Ovary (tissue), 9 donors: ENCODE measurements around the gene BTBD19. TPM values are rescaled to one million over a fixed set of nuclear protein-coding genes. Genes with fewer than 3 reads are reported as not detected.

Source experiments
- DNase-seq, 5 donors: peaks; one replicate each; pipeline ENCODE4 v3.0.0-alpha.2; 2019 to 2020
- H3K27ac ChIP-seq, 2 donors: fragments of 200-600 bp; one replicate each; pipeline versions ENCODE4 v1.5.1 to v1.8.0; 2019 to 2022
- H3K27me3 ChIP-seq: fragments of 200-600 bp; one replicate; pipeline ENCODE4 v1.8.0; 2022
- H3K36me3 ChIP-seq: fragments of 200-600 bp; sonication (generic); one replicate; pipeline ENCODE4 v1.5.1; 2019
- H3K4me1 ChIP-seq: one replicate; pipeline ENCODE4 v1.8.1; 2013; ENCODE audit warnings: mild to moderate bottlenecking, moderate library complexity; ENCODE audit not compliant: insufficient read depth
- H3K4me3 ChIP-seq: fragments of 200-600 bp; sonication (generic); one replicate; pipeline ENCODE4 v1.5.1; 2017
- H3K9me3 ChIP-seq, 2 donors: fragments of 200-600 bp in 1 of 2; sonication (generic) in 1 of 2; one replicate each; pipeline versions ENCODE4 v1.5.1 to v1.8.1; 2013 to 2019; ENCODE audit warnings: mild to moderate bottlenecking in 1 of 2, moderate library complexity in 1 of 2
- CTCF ChIP-seq, 3 donors: fragments of 450-650 bp in 2 of 3; fragments of 200-600 bp in 1 of 3; IDR thresholded peaks; one replicate each; pipeline versions ENCODE4 v1.5.1 to v1.8.0; 2016 to 2022; ENCODE audit warnings: antibody characterized with exemption in 3 of 3, mild to moderate bottlenecking in 1 of 3
- EP300 ChIP-seq: sonication (generic); formaldehyde crosslinking; IDR thresholded peaks from one replicate; pipeline ENCODE4 v1.6.1; 2017; ENCODE audit warnings: antibody characterized with exemption
- POLR2A ChIP-seq: fragments of 450-650 bp; IDR thresholded peaks from one replicate; pipeline ENCODE4 v1.6.1; 2017; ENCODE audit warnings: antibody characterized with exemption, mild to moderate bottlenecking, moderate library complexity
- WGBS, 3 donors: extraction: QIAGEN DNeasy Blood & Tissue Kit in 1 of 3; methylation state at CpG; one replicate each; pipeline versions ENCODE4 v1.1.5 to v1.1.7; 2013 to 2017; 5-methylcytosine and 5-hydroxymethylcytosine counted together
- intact Hi-C, 4 donors: fragments of 100-400 bp; cut with DNase I; formaldehyde crosslinking; loops; one replicate each; pipeline versions ENCODE4 v1.11.0 to v1.15.1; 2022 to 2023
- polyA plus RNA-seq, 2 donors: library from polyadenylated mRNA; stranded (reverse); fragments of 200-250 nt in 1 of 2; fragments of 350-450 nt in 1 of 2; fragmentation: Illumina TruSeq in 1 of 2; extraction: RNeasy Lipid Tissue Mini Kit (QIAGEN cat#74804) in 1 of 2; gene quantifications; one replicate each; pipeline ENCODE4 v1.2.3, GENCODE V29; 2013 to 2014
- total RNA-seq, 7 donors: library from RNA; depleted of rRNA in 2 of 7; stranded (reverse); fragments of >200 nt in 2 of 7; fragmentation: NEBNext Ultra II Directional in 3 of 7; extraction: Animal tissue kit (Norgen Biotek cat#: 25700) in 3 of 7; gene quantifications; one replicate each; pipeline versions ENCODE4 v1.1.0 to v1.2.4, GENCODE V29; 2016 to 2023
- donor health status: DM: no; HTN: no; CAD: no; lungs with moderate emphysema.
- donor health status: DM: no; HTN: no; CAD: no.
- donor health status: Bipolar disorder and iron deficiency.
- donor health status: DM: yes; HTN: yes; CAD: no.
- donor health status: DM: no; HTN: no; CAD: no.
- donor health status: DM: yes; HTN: yes; CAD: no.

BTBD19 gene
- total and polyA plus RNA-seq, 9 donors, result 7.1 to 24.3 (median 15.0) TPM

- Histone ChIP-seq H3K4me1 (peaks cover 5% of the 10 kb centered on the region), H3K9me3 (no peaks in the 10 kb centered on the region), H3K27ac (peak overlapping the region; percentile 36 to 55), H3K27me3 (no peaks in the 10 kb centered on the region), H3K36me3 (no peaks in the 10 kb centered on the region), H3K4me3 (peak overlapping the region; percentile 54)
- intact Hi-C loops, result loop anchor here in 3 of 4 donors (5.0 to 10.0 kb wide), 5 partner anchors 38 to 518 kb away; partner anchors contain the start of genes HECTD3 (in 1 of the 3), KIF2C (in 1 of the 3), RNU5D-1 (in 1 of the 3) and UROD (in 1 of the 3)
- DNase-seq, result peak in 4 of 5 donors; percentile 47 to 71 (median 59)
- TF ChIP-seq POLR2A (no peak), EP300 (no peak), CTCF (IDR thresholded peaks at IDR 0.05) (no peak)
- WGBS, 3 donors, result 5 to 8% (median 7%) methylated on average over 43 to 71 of the region's 71 CpGs
Observed at GRCh38 chr1:44784094-44785028, 24.0 kb upstream of the BTBD19 start.

GRCh38 chr1:44785029-44785380 lies 23.3 kb upstream of the BTBD19 start:
- WGBS, 3 donors, result 73 to 87% (median 76%) methylated on average over 5 to 6 of the region's 6 CpGs
- no peak overlapping the region for H3K27ac ChIP-seq
- DNase-seq, result peak in 2 of 5 donors; percentile 47 to 54
- H3K27me3 ChIP-seq, result no peaks in the 10 kb centered on the region
- peaks cover 5% of the 10 kb centered on the region for H3K4me1 ChIP-seq
- intact Hi-C loops, result loop anchor here in 3 of 4 donors (5.0 to 10.0 kb wide), 5 partner anchors 37 to 517 kb away; partner anchors contain the start of genes HECTD3 (in 1 of the 3), KIF2C (in 1 of the 3), RNU5D-1 (in 1 of the 3) and UROD (in 1 of the 3)
- no peaks in the 10 kb centered on the region for H3K9me3 ChIP-seq
- no peak overlapping the region for H3K4me3 ChIP-seq
- TF ChIP-seq POLR2A, result no peak
- TF ChIP-seq CTCF (IDR thresholded peaks at IDR 0.05), result no peak
- TF ChIP-seq EP300, result no peak
- H3K36me3 ChIP-seq, result no peaks in the 10 kb centered on the region

GRCh38 chr1:44785501-44786137 lies 22.7 kb upstream of the BTBD19 start:
- H3K27ac ChIP-seq, result peak overlapping the region; percentile 66 to 80
- intact Hi-C loops, result loop anchor here in 3 of 4 donors (5.0 to 10.0 kb wide), 5 partner anchors 37 to 517 kb away; partner anchors contain the start of genes HECTD3 (in 1 of the 3), KIF2C (in 1 of the 3), RNU5D-1 (in 1 of the 3) and UROD (in 1 of the 3)
- no peaks in the 10 kb centered on the region for H3K36me3 ChIP-seq
- H3K4me1 ChIP-seq, result peaks cover 5% of the 10 kb centered on the region
- TF ChIP-seq CTCF (IDR thresholded peaks at IDR 0.05), result no peak
- no peak for TF ChIP-seq EP300
- TF ChIP-seq POLR2A, result no peak
- WGBS, 3 donors, result 35 to 41% (median 38%) methylated on average over 11 of the region's 11 CpGs
- no peaks in the 10 kb centered on the region for H3K27me3 ChIP-seq
- H3K9me3 ChIP-seq, result no peaks in the 10 kb centered on the region
- peak overlapping the region; percentile 38 for H3K4me3 ChIP-seq
- no peak for DNase-seq
